Epithelial cell of proximal tubule (primary cell): ENCODE measurements around the gene TBC1D21. TPM values are rescaled to one million over a fixed set of nuclear protein-coding genes. Genes with fewer than 3 reads are reported as not detected.

Source experiments
- DNase-seq: peaks from one replicate; pipeline ENCODE4 v3.0.0-alpha.2; 2011; ENCODE audit warnings: low read depth
- H3K4me3 ChIP-seq: 2 replicates; pipeline ENCODE4 v1.5.1; 2011; ENCODE audit warnings: low read depth, mild to moderate bottlenecking, low read length
- total RNA-seq: library from RNA; depleted of rRNA; stranded (reverse); fragments of >200 nt; gene quantifications from 2 replicates; pipeline ENCODE4 v1.2.3, GENCODE V29; 2015
- TF ChIP-seq, protein P1 (sequence below): conservative IDR thresholded peaks from 2 replicates; pipeline ENCODE4 v1.5.1; 2012; ENCODE audit warnings: low read depth, mild to moderate bottlenecking, low read length

TBC1D21 gene
- total RNA-seq, 1 donor from 2014 or later: not detected

DNA sequence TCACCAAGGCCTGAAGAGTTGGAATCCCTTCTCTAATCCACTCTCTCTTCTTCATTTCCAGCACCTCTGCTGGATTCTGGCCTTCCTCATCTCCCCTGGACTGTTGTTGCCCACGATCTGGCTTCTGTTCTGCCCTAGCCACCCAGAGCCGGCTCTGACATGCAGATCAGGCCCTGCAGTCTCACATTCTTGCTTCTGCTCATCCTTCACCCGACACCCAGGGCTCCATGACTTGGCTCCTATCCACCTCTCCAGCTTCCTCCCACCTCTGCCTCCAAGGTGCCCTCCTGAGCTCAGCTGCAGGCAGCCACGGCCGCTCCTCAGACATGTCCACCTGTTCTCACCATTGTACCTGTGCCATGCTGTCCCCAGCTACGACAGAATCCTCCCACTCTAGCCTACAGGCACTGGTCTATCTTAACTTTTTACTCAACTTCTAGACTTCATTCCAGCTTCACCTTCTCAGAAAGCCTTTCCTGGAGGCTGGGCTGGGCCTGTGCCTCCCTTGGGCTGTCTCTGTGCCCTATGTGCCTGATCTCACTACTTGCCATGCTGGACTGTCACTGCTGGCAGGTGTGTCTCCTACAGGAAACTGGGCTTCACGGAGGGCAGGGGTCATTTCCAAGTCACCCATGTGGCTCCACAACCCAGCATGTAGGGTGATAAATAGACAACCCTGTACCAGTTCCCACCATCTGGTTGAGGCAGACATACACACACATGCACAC lies 16.0 kb upstream of the TBC1D21 start:
- DNase-seq: no peak
- TF ChIP-seq, protein P1, sequence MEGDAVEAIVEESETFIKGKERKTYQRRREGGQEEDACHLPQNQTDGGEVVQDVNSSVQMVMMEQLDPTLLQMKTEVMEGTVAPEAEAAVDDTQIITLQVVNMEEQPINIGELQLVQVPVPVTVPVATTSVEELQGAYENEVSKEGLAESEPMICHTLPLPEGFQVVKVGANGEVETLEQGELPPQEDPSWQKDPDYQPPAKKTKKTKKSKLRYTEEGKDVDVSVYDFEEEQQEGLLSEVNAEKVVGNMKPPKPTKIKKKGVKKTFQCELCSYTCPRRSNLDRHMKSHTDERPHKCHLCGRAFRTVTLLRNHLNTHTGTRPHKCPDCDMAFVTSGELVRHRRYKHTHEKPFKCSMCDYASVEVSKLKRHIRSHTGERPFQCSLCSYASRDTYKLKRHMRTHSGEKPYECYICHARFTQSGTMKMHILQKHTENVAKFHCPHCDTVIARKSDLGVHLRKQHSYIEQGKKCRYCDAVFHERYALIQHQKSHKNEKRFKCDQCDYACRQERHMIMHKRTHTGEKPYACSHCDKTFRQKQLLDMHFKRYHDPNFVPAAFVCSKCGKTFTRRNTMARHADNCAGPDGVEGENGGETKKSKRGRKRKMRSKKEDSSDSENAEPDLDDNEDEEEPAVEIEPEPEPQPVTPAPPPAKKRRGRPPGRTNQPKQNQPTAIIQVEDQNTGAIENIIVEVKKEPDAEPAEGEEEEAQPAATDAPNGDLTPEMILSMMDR: no peak
- H3K4me3 ChIP-seq: no peak overlapping the region

DNA sequence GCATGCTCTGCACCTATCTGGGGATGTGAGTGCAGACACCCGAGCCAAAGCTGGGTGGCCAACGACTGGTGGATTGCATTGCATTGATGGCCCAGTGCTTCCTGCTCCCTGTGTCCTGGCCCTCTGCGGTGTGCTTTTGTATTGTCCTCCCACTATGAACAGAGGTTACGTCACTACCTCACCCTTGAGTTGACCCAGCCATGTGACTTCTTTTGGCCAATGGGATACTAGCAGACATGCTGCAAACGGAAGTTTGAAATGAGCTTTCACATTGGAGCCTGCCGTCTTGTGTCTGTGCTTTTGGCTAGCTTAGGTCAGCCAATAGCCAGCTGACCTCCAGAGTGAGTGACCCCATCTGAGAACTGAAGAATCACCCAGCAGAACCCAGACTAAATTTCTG lies 15.3 kb upstream of the TBC1D21 start:
- no peak for DNase-seq
- H3K4me3 ChIP-seq: no peak overlapping the region
- TF ChIP-seq, protein P1: no peak

DNA sequence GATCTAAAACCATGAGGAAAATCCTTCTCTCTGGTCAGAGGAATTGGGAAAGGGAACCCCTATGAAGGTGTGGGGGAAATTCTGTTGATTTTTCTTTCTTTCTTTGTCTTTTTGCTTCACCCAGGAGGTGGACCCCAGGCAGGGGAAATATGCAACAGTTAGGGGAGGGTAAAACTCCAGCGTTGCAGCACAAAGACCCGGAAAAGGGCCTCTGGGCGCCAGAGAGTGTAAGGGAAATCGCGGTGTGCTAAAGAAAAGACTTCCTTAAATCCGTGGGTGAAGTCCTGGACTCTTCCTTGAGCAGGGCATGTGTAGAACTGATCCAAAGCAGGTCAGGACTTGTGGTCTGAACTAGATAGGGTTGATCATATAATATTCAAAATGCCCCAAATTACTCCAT lies 11.1 kb upstream of the TBC1D21 start:
- TF ChIP-seq, protein P1: no peak
- DNase-seq: no peak
- no peak overlapping the region for H3K4me3 ChIP-seq

DNA sequence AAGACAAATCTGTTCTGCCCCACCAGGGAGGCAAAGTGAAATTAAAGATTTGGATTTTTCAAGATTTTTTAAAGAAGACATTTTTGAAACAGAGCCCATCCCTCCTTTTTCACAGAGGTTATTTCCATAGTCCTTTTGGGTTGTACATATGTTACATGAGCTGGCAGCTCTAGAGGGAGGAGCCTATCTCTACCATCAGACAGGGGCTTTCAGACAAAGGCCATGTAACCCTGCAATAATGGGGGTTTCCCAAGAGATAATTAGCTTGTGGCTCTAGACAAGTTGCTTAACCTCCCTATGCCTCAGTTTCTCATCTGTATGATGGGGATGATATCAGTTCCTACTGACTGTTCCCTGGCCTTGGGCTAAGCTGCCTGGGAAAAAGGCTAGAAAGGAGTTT lies 8.0 kb upstream of the TBC1D21 start:
- TF ChIP-seq, protein P1: no peak
- DNase-seq: no peak
- no peak overlapping the region for H3K4me3 ChIP-seq

DNA sequence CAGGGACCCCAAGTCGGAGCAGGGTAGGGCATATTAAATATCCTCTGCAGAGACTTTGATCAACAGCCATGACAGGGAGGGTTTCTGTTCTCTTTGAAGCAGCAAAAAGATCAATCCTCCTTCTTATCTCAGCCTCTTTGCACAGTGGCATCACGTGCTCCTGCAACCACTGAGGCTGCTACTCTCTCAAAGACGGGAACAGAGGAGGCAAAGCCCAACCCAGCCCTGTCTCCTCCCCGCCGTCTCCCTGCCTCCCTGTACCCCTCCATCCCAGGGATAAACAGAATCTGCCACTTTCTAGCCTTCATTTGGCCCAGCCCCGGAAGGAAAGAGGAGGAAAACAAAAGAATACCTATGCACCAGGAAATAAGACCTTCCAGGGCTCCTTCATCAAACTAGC lies 7.5 kb upstream of the TBC1D21 start:
- no peak for DNase-seq
- no peak overlapping the region for H3K4me3 ChIP-seq
- TF ChIP-seq, protein P1: no peak

DNA sequence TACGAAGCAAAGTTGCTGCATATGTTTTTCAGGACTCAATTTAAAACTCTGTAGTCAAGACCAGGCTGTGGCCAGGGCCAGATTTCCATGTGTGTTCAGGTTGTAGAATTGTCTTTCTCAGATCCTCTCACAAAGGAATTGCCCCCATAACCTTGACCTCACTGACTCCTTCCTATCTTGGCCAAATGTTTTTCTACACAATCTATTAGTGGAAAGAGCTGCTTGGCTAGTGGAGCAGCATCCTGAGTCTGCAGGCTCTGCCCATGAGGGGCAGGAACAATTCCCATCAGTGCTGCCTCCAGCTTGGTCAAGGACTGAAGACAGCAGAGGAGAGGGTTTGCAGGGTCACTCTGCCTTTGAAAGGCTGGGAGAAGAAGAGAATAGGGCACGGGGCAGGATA lies 6.9 kb upstream of the TBC1D21 start:
- DNase-seq: no peak
- TF ChIP-seq, protein P1: no peak
- H3K4me3 ChIP-seq: no peak overlapping the region

DNA sequence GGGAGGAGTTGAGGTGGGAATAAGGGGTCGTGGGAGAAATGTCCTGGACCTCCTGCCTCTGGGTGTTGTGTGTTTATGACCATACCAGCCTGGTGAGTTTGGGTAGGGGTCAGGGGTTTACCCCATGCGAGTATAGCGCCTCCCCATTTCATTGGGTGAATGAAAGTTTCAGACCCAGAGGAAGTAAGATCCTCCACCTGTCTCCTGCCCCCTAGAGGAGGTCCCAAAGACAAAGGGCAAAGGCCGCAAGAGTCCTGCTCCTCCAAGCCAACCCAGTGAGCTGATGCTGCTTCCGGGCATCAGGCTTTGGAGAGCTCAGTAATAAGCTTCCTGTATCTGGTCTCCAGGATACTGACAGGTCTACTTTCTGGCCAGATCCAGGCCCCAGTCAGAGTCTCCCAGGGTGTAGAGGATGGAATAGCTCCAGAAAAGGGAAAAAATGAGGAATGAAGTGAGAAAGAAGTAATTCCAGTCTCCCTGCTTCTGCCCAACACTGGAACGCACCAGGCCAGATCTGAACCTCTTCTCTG lies 6.4 kb upstream of the TBC1D21 start:
- no peak overlapping the region for H3K4me3 ChIP-seq
- TF ChIP-seq, protein P1: peak; percentile 4
- no peak for DNase-seq
